Endothelial cell of umbilical vein (primary cell): Measurements from ENCODE around the gene CD81. TPM values are rescaled to one million over a fixed set of nuclear protein-coding genes. Genes with fewer than 3 reads are reported as not detected.

Source experiments
- BruUV-seq: library from RNA; stranded (reverse); fragments of 400-500 nt; replicated peaks from 2 replicates; lab custom pipeline; 2021; lab: Mats Ljungman, UMichigan
- CTCF ChIA-PET: fragments of 300-600, 350-600 bp; sonication (Branson Sonifier 250); formaldehyde crosslinking; loops from one replicate; lab custom pipeline; 2021; ENCODE audit warnings: antibody characterized with exemption, inconsistent platforms; lab: Charles Lee
- POLR2A ChIA-PET: fragments of 300-600, 350-600 bp; sonication (Branson Sonifier 250); formaldehyde crosslinking; loops from one replicate; lab custom pipeline; 2021; ENCODE audit warnings: antibody characterized with exemption, inconsistent platforms; lab: Charles Lee
- DNase-seq: peaks from one replicate; pipeline ENCODE4 v3.0.0-alpha.2; 2011; ENCODE audit warnings: low read depth, low spot score
- FAIRE-seq: peaks from 2 replicates; lab custom pipeline; 2011; peaks lifted over from hg19 to GRCh38; lab: Jason Lieb, UNC
- H2AFZ ChIP-seq: 2 replicates; pipeline ENCODE4 v1.6.0; 2012; ENCODE audit warnings: low read depth, low read length, control low read depth, inconsistent platforms
- H3K27ac ChIP-seq: 2 replicates; pipeline ENCODE4 v1.5.1; 2011; ENCODE audit warnings: low read depth, mild to moderate bottlenecking, control low read depth, low read length, moderate library complexity; ENCODE audit not compliant: insufficient read depth
- H3K27me3 ChIP-seq, 2 experiments: 2 replicates each; pipeline versions ENCODE4 v1.6.0 to v1.6.1; 2011; ENCODE audit warnings: low read length in 2 of 2, mixed read lengths in 1 of 2; ENCODE audit not compliant: control insufficient read depth in 2 of 2, insufficient read depth in 2 of 2
- H3K36me3 ChIP-seq, 2 experiments: 2 replicates in 1 of 2; 3 replicates in 1 of 2; pipeline ENCODE4 v1.5.1; 2011; ENCODE audit warnings: low read length in 2 of 2, mild to moderate bottlenecking in 1 of 2, moderate library complexity in 1 of 2; ENCODE audit not compliant: control insufficient read depth in 2 of 2, insufficient read depth in 2 of 2; ENCODE audit errors: extremely low read depth in 1 of 2
- H3K4me1 ChIP-seq: 3 replicates; pipeline ENCODE4 v1.5.1; 2011; ENCODE audit warnings: mild to moderate bottlenecking, low read length; ENCODE audit not compliant: control insufficient read depth, insufficient read depth; ENCODE audit errors: extremely low read depth
- H3K4me2 ChIP-seq: 2 replicates; pipeline ENCODE4 v1.6.1; 2011; ENCODE audit warnings: low read length, control low read depth, mixed read lengths; ENCODE audit not compliant: insufficient read depth
- H3K4me3 ChIP-seq, 3 experiments: fragments of 200-600 bp in 1 of 3; sonication (generic), shearing (Covaris generic) in 1 of 3; replicated peaks in 1 of 3; 2 replicates each; pipeline ENCODE4 v1.5.1; 2011 to 2016; ENCODE audit warnings: control low read depth in 3 of 3, low read length in 3 of 3, mild to moderate bottlenecking in 2 of 3, inconsistent platforms in 1 of 3, low read depth in 1 of 3, moderate library complexity in 1 of 3; ENCODE audit not compliant: insufficient read depth in 1 of 3
- H3K79me2 ChIP-seq: 2 replicates; pipeline ENCODE4 v1.6.0; 2012; ENCODE audit warnings: low read length, inconsistent platforms; ENCODE audit not compliant: control insufficient read depth, insufficient read depth
- H3K9ac ChIP-seq: replicated peaks from 2 replicates; pipeline ENCODE3; 2011; ENCODE audit warnings: low read length, control low read depth; ENCODE audit not compliant: insufficient read depth; ENCODE audit errors: extremely low read depth
- H3K9me1 ChIP-seq: replicated peaks from 3 replicates; pipeline ENCODE4 v1.6.0; 2011; ENCODE audit warnings: mild to moderate bottlenecking, low read length; ENCODE audit not compliant: control insufficient read depth, insufficient read depth; ENCODE audit errors: extremely low read depth
- H3K9me3 ChIP-seq: replicated peaks from 2 replicates; pipeline ENCODE4 v1.5.1; 2012; ENCODE audit warnings: low read length, inconsistent platforms; ENCODE audit not compliant: control insufficient read depth, insufficient read depth
- H4K20me1 ChIP-seq: replicated peaks from 2 replicates; pipeline ENCODE3; 2011; ENCODE audit warnings: mild to moderate bottlenecking, low read length; ENCODE audit not compliant: control insufficient read depth, insufficient read depth; ENCODE audit errors: extremely low read depth
- CTCF ChIP-seq, 2 donors: IDR thresholded peaks; 1 replicate in 1 of 2; 2 replicates in 1 of 2; pipeline ENCODE4 v1.5.1; 2011; ENCODE audit warnings: low read length in 2 of 2, mild to moderate bottlenecking in 2 of 2, moderate library complexity in 2 of 2, control low read depth in 1 of 2, inconsistent platforms in 1 of 2, low read depth in 1 of 2; ENCODE audit not compliant: insufficient read depth in 1 of 2; ENCODE audit errors: extremely low read depth in 1 of 2
- EZH2 ChIP-seq: IDR thresholded peaks from 2 replicates; pipeline ENCODE4 v1.6.1; 2012; ENCODE audit warnings: borderline replicate concordance, low read depth, mild to moderate bottlenecking, moderate library complexity, low read length, inconsistent platforms; ENCODE audit not compliant: severe bottlenecking
- FOS ChIP-seq: IDR thresholded peaks from 2 replicates; pipeline ENCODE4 v1.6.1; 2011; ENCODE audit warnings: mild to moderate bottlenecking, low read length, moderate library complexity, borderline replicate concordance; ENCODE audit not compliant: insufficient read depth
- GATA2 ChIP-seq: IDR thresholded peaks from 2 replicates; pipeline ENCODE4 v1.7.0; 2011; ENCODE audit warnings: low read depth, mild to moderate bottlenecking, moderate library complexity, mixed read lengths, low read length; ENCODE audit not compliant: insufficient read length, insufficient read depth
- JUN ChIP-seq: IDR thresholded peaks from 2 replicates; pipeline ENCODE4 v1.6.1; 2011; ENCODE audit warnings: borderline replicate concordance, low read depth; ENCODE audit not compliant: insufficient read length, insufficient read depth
- MAX ChIP-seq: IDR thresholded peaks from 2 replicates; pipeline ENCODE4 v1.6.1; 2011; ENCODE audit not compliant: insufficient read depth, insufficient read length
- MYC ChIP-seq: IDR thresholded peaks from one replicate; pipeline ENCODE4 v1.6.1; 2011; ENCODE audit warnings: mild to moderate bottlenecking, low read depth, low read length
- POLR2A ChIP-seq: IDR thresholded peaks from 2 replicates; pipeline ENCODE4 v1.6.1; 2012; ENCODE audit warnings: low read depth, mild to moderate bottlenecking, control low read depth, low read length
- POLR2AphosphoS5 ChIP-seq: IDR thresholded peaks from 2 replicates; pipeline ENCODE4 v1.6.1; 2012; ENCODE audit warnings: low read depth, mild to moderate bottlenecking, control low read depth, low read length, moderate library complexity; ENCODE audit not compliant: insufficient read depth
- dilution Hi-C: fragments of 300-500 bp; cut with MboI; formaldehyde crosslinking; loops from one replicate; pipeline ENCODE4 v1.15.0; 2019; ENCODE audit warnings: low sequenced_read_pairs; ENCODE audit not compliant: extremely low pct_ligation_motif_present
- intact Hi-C: fragments of 100-400 bp; cut with micrococcal nuclease; formaldehyde crosslinking; loops from one replicate; pipeline ENCODE4 v1.10.0; 2022
- polyA plus RNA-seq, 4 experiments: library from polyadenylated mRNA; depleted of rRNA in 3 of 4; stranded (reverse) in 3 of 4; unstranded in 1 of 4; fragments of >200 nt; gene quantifications; 2 replicates each; pipeline versions ENCODE4 v1.2.1 to v1.2.3, GENCODE V29; 2011 to 2012; ENCODE audit warnings: missing spikeins in 1 of 4
- total RNA-seq: library from RNA; stranded (reverse); gene quantifications from 2 replicates; pipeline ENCODE4 v1.2.3, GENCODE V29; 2021

The CD81 gene
- total and polyA plus RNA-seq, 2 donors (not counting 3 experiments of a cell fraction or from before 2014, with no cell fraction given): 409 to 802 TPM

GRCh38 chr11:2414616-2415015, 37.5 kb downstream of the CD81 start:
- no peak overlapping the region for H2AFZ ChIP-seq
- intact Hi-C loops: no loop called here
- no peak overlapping the region for H3K4me2 ChIP-seq
- no peak overlapping the region for H3K27ac ChIP-seq
- H3K79me2 ChIP-seq: no peaks in the 10 kb centered on the region
- no TSS peak for BruUV-seq
- no peaks in the 10 kb centered on the region for H3K9me3 ChIP-seq
- no peak overlapping the region for H3K9ac ChIP-seq
- no peak overlapping the region for H3K4me3 ChIP-seq
- no peaks in the 10 kb centered on the region for H3K9me1 ChIP-seq
- H3K36me3 ChIP-seq: no peaks in the 10 kb centered on the region
- dilution Hi-C loops: no loop called here
- CTCF ChIA-PET: interaction anchor here (2.0 kb wide), 1 partner anchor 110 kb away, joined by 15 read pairs; no protein-coding TSS in a partner anchor
- H4K20me1 ChIP-seq: no peaks in the 10 kb centered on the region
- no peaks in the 10 kb centered on the region for H3K4me1 ChIP-seq
- no peak for TF ChIP-seq JUN
- TF ChIP-seq EZH2: no peak
- TF ChIP-seq GATA2: no peak
- no peak for TF ChIP-seq FOS
- no peak for TF ChIP-seq MAX
- no peak for TF ChIP-seq POLR2AphosphoS5
- no peak for TF ChIP-seq MYC
- no peak for TF ChIP-seq CTCF (IDR thresholded peaks at IDR 0.05; ENCODE audit: extremely low read depth in 1 of 2, insufficient read depth in 1 of 2, low read depth in 1 of 2, low read length in 2 of 2)
- no peak for TF ChIP-seq POLR2A
- no peak for FAIRE-seq
- POLR2A ChIA-PET: no interaction called here
- DNase-seq: no peak
- peaks cover 0 to under 1% of the 10 kb centered on the region in 2 experiments for H3K27me3 ChIP-seq
